Skeletal muscle tissue (tissue), 4 donors: ENCODE data around the gene KCNIP2. TPM values are rescaled to one million over a fixed set of nuclear protein-coding genes. Genes with fewer than 3 reads are reported as not detected.

Experiments
- H3K27ac ChIP-seq: one replicate; pipeline ENCODE4 v1.7.0; 2013; ENCODE audit warnings: mild to moderate bottlenecking, low read depth, low read length, inconsistent platforms
- H3K27me3 ChIP-seq, 3 donors: one replicate each; pipeline ENCODE4 v1.7.0; 2013; ENCODE audit warnings: low read length in 3 of 3; ENCODE audit not compliant: control insufficient read depth in 3 of 3, insufficient read depth in 3 of 3
- H3K36me3 ChIP-seq, 3 donors: one replicate each; pipeline ENCODE4 v1.7.0; 2013; ENCODE audit warnings: low read length in 3 of 3; ENCODE audit not compliant: control insufficient read depth in 3 of 3, insufficient read depth in 3 of 3
- H3K4me1 ChIP-seq, 3 donors: one replicate each; pipeline ENCODE4 v1.7.0; 2013; ENCODE audit warnings: low read length in 3 of 3, mild to moderate bottlenecking in 3 of 3; ENCODE audit not compliant: control insufficient read depth in 3 of 3, insufficient read depth in 3 of 3
- H3K4me3 ChIP-seq, 3 donors: one replicate each; pipeline ENCODE4 v1.7.0; 2013; ENCODE audit warnings: low read length in 3 of 3
- H3K9ac ChIP-seq, 3 donors: one replicate each; pipeline ENCODE4 v1.7.0; 2013; ENCODE audit warnings: low read length in 3 of 3, mild to moderate bottlenecking in 3 of 3, moderate library complexity in 2 of 3, low read depth in 1 of 3
- H3K9me3 ChIP-seq, 3 donors: one replicate each; pipeline ENCODE4 v1.7.0; 2013; ENCODE audit warnings: low read length in 3 of 3; ENCODE audit not compliant: control insufficient read depth in 3 of 3
- total RNA-seq: library from RNA; depleted of rRNA; stranded (reverse); fragments of >200 nt; gene quantifications from one replicate; pipeline ENCODE4 v1.2.3, GENCODE V29; 2014
- donor health status: Osteomylitis.

The KCNIP2 gene
- total RNA-seq, 1 donor from 2014 or later = 2.1 TPM

- Histone ChIP-seq H3K9ac (peak overlapping the region in 1 of 3 donors; percentile 3), H3K9me3 (no peaks in the 10 kb centered on the region), H3K36me3 (peaks cover 14 to 49% (median 43%) of the 10 kb centered on the region in 3 donors), H3K27me3 (no peaks in the 10 kb centered on the region), H3K4me1 (peaks cover 16 to 26% (median 21%) of the 10 kb centered on the region in 3 donors), H3K4me3 (no peak overlapping the region), H3K27ac (no peak overlapping the region)
Observed at GRCh38 chr10:101785801-101786200, 57.8 kb downstream of the KCNIP2 start.

- peaks cover 25 to 38% (median 33%) of the 10 kb centered on the region in 3 donors for H3K4me1 ChIP-seq
- no peak overlapping the region for H3K27ac ChIP-seq
- peaks cover 2% of the 10 kb centered on the region in 3 donors for H3K27me3 ChIP-seq
- H3K36me3 ChIP-seq = peaks cover 11 to 42% (median 34%) of the 10 kb centered on the region in 3 donors
- no peaks in the 10 kb centered on the region for H3K9me3 ChIP-seq
- H3K9ac ChIP-seq = no peak overlapping the region
- no peak overlapping the region for H3K4me3 ChIP-seq
Observed at GRCh38 chr10:101784558-101784957, 59.0 kb downstream of the KCNIP2 start.

- peaks cover 10 to 34% (median 29%) of the 10 kb centered on the region in 3 donors for H3K36me3 ChIP-seq
Observed at GRCh38 chr10:101783736-101784118, 59.9 kb downstream of the KCNIP2 start.

DNA sequence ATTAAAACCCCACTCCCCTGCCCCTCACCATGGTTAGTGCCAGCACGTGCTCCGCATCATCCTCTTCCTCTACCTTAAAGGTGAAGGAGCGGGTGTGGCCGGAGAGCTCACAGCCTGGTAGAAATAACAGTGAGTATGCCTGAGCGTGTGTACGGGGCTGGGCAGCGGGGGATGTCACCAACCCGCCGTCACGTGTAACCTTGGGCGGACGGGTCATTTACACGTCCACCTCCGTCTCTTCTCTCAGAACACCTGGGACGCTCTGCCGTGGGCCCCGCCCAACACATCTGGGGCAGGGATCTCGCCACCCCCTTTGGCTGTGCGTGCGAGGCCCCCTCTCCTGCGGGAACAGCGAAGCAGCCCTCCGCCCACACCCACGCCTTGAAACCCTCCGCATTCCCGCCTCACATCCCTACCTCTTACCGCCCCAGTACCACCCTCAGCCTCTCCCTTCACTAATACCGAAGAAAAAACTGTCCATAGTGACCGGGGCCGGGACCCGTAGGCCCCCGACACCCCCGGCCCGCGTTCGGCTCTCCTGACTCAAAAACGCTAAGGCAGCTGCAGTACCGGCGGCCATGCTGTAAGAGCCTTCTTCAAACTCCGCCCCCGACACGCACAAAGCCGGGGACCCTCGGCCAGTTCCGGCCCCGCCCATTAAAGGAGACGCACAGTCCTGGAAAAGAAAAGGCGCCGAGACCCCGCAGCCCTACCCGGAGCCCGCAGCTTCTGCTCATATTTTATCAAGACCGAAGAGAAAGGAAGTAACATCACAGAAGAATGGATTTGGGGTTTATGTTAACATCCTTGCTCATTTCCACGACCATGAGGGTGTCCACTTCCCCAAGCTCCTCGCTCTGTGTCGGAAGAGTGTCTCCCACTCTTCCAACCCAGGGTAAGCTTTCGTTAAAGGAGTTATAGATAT is 60.5 kb downstream of the KCNIP2 start, which contains the start of gene NPM3:
Gene NPM3, minus strand, starts transcription at position 636 of the 925 bp plus-strand sequence. Its CDS starts 56 bp downstream, at position 580.
- H3K27ac ChIP-seq = peak within 1 kb of the TSS; percentile 4
- peak within 1 kb of the TSS; percentile 76 to 83 (median 80) for H3K9ac ChIP-seq
- H3K9me3 ChIP-seq = no peaks in the 10 kb centered on the region
- peaks cover 25 to 45% (median 42%) of the 10 kb centered on the region in 3 donors for H3K4me1 ChIP-seq
- peaks cover 10 to 34% (median 29%) of the 10 kb centered on the region in 3 donors for H3K36me3 ChIP-seq
- H3K27me3 ChIP-seq = peaks cover 15 to 17% (median 17%) of the 10 kb centered on the region in 3 donors
- H3K4me3 ChIP-seq = peak within 1 kb of the TSS; percentile 70 to 86 (median 75)

More at GRCh38 chr10:101783736-101784118, 59.9 kb downstream of the KCNIP2 start:
- Histone ChIP-seq H3K9ac (peak overlapping the region; percentile 76 to 83 (median 80)), H3K27ac (peak overlapping the region; percentile 4), H3K4me1 (peaks cover 25 to 45% (median 41%) of the 10 kb centered on the region in 3 donors), H3K9me3 (no peaks in the 10 kb centered on the region), H3K4me3 (peak overlapping the region; percentile 70 to 86 (median 75)), H3K27me3 (peaks cover 9 to 11% (median 10%) of the 10 kb centered on the region in 3 donors)

- no peak overlapping the region for H3K27ac ChIP-seq
- H3K36me3 ChIP-seq = peaks cover 10 to 29% (median 22%) of the 10 kb centered on the region in 3 donors
Observed at GRCh38 chr10:101781984-101782810, 61.4 kb downstream of the KCNIP2 start.

DNA sequence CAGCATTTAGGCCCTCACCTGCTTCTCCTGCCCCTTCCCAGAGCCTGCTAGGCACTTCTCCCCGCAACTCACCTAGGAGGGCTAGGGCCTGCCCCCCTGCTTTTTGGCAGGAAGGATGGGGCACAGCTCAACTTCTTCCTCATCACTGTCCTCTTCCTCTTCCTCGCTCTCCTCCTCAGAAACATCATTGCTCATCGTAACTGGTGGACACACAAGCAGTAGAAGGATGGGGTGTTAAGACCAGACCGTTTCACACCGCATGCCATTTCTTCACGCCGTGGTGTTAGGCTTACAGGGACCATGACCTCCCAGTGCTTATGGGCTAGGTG is 62.0 kb downstream of the KCNIP2 start:
- Histone ChIP-seq H3K36me3 (peaks cover 9 to 25% (median 18%) of the 10 kb centered on the region in 3 donors), H3K9ac (no peak overlapping the region), H3K27ac (no peak overlapping the region), H3K4me3 (no peak overlapping the region), H3K27me3 (peaks cover 25 to 32% (median 32%) of the 10 kb centered on the region in 3 donors), H3K9me3 (no peaks in the 10 kb centered on the region), H3K4me1 (peaks cover 25 to 45% (median 42%) of the 10 kb centered on the region in 3 donors)

More at GRCh38 chr10:101781984-101782810, 61.4 kb downstream of the KCNIP2 start:
- Histone ChIP-seq H3K27me3 (peaks cover 20 to 26% (median 26%) of the 10 kb centered on the region in 3 donors), H3K4me1 (peaks cover 25 to 45% (median 42%) of the 10 kb centered on the region in 3 donors), H3K4me3 (peak overlapping the region; percentile 70 to 86 (median 75)), H3K9me3 (no peaks in the 10 kb centered on the region), H3K9ac (peak overlapping the region; percentile 76 to 83 (median 80))

DNA sequence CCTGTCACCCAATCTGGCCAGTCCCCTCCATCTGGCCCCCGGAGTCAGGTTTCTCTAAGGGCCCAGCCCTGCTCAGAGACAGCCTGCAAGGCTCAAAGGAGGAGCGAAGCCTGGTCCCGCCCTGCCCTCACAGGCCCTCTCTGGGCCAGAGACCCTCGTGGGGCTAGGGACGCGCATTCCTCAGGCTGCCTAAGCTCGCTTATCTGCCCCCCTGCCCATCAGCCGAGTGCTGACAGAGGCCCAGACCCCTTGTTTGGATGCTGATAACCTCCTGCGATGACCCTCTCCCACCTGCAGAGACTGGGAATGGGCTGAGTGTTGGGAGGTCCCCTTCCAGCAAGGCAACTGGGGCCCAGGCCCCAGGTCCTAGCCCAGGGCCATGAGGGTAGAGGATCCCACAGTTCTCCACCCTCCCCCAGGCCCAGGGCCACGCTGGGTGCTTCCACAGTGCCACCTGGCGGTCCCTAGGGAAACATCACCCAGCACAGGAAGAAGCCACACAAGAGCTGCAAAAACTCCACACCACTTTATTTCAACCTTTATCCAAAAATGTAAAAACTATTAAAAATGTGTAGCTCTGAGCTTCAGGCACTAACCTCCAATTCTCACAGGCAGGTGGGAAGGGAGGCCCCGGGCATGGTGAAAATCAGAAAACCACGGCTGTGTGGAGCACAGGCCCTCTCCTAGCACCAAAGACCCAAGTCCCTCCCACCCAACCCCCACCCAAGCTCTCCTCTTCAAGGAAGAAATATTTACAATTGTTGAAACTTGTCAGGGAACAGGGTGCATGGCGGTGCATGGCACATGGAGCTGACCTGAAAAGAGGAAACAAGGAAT is 62.6 kb downstream of the KCNIP2 start:
- Histone ChIP-seq H3K9ac (peak overlapping the region in 1 of 3 donors; percentile 8), H3K9me3 (no peaks in the 10 kb centered on the region), H3K4me1 (peaks cover 25 to 45% (median 42%) of the 10 kb centered on the region in 3 donors), H3K27me3 (peaks cover 29 to 35% (median 34%) of the 10 kb centered on the region in 3 donors), H3K36me3 (peaks cover 6 to 20% (median 15%) of the 10 kb centered on the region in 3 donors), H3K27ac (no peak overlapping the region), H3K4me3 (no peak overlapping the region)

DNA sequence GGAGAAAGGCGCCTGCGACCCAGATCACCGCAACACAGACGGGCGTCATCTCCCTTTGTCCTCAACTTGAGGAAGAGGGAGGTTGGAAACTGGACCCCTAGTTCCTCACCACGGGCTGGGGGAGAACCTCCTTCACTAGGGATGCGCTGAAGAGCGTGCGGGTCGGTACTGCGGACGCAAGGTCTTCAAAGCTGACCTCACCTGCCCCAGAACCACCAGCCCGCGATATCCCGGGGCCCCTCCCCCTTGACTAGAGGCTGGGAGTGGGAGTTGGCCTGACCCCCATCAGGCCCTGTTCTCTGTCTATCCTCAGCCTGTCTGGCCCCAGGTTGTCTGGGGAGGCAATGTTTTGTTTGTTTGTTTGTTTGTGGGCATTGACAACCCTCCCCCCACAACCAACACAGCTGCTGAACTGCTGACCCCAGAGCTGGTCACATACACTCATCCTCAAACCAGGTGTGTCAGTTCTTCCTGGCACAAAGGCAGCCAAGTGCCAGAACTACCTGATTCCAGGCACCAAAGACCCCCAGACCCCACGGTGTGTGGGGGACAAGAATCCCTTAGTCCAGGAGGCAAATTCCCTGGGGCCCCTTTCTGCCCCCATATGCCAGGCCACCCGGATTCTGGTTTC is 63.3 kb downstream of the KCNIP2 start:
- no peak overlapping the region for H3K27ac ChIP-seq
- peak overlapping the region in 1 of 3 donors; percentile 68 for H3K9ac ChIP-seq
- peaks cover 32 to 37% (median 37%) of the 10 kb centered on the region in 3 donors for H3K27me3 ChIP-seq
- H3K4me1 ChIP-seq = peaks cover 26 to 47% (median 44%) of the 10 kb centered on the region in 3 donors
- peaks cover 2 to 14% (median 8%) of the 10 kb centered on the region in 3 donors for H3K36me3 ChIP-seq
- no peaks in the 10 kb centered on the region for H3K9me3 ChIP-seq
- peak overlapping the region; percentile 52 to 70 (median 61) for H3K4me3 ChIP-seq
